IMR-90 (cell line): ENCODE data around the gene PLPP6. TPM values are rescaled to one million over a fixed set of nuclear protein-coding genes. Genes with fewer than 3 reads are reported as not detected.

Experiments used
- ATAC-seq: fragments of 200-7000 bp; cut with Tn5 transposase; 2 replicates; pipeline ENCODE4 v1.9.1; 2020; ENCODE audit warnings: low read depth, mild to moderate bottlenecking, moderate library complexity
- BruUV-seq: library from RNA; stranded (reverse); fragments of 400-500 nt; replicated peaks from 2 replicates; lab custom pipeline; 2021; lab: Mats Ljungman, UMichigan
- CTCF ChIA-PET: fragments of 300-600 bp; formaldehyde crosslinking; extraction: SDS; loops from one replicate; lab custom pipeline; 2021; ENCODE audit warnings: antibody characterized with exemption; lab: Yijun Ruan, JAX
- POLR2A ChIA-PET: fragments of 300-600 bp; sonication (Branson Sonifier 250); formaldehyde crosslinking; loops from one replicate; lab custom pipeline; 2022; ENCODE audit warnings: antibody characterized with exemption; ENCODE audit not compliant: unreplicated experiment; lab: Charles Lee
- DNase-seq: peaks from one replicate; pipeline ENCODE4 v3.0.0; 2013
- H2AFZ ChIP-seq: replicated peaks from 2 replicates; pipeline ENCODE3; 2013; ENCODE audit warnings: low read length, mild to moderate bottlenecking; ENCODE audit not compliant: poor library complexity
- H2AK5ac ChIP-seq: 2 replicates; pipeline ENCODE4 v1.6.1; 2013; ENCODE audit warnings: low read depth, low read length, inconsistent platforms
- H2AK9ac ChIP-seq: replicated peaks from 2 replicates; pipeline ENCODE3; 2013; ENCODE audit warnings: mild to moderate bottlenecking, low read depth, low read length, moderate library complexity; ENCODE audit not compliant: poor library complexity
- H2BK120ac ChIP-seq: 2 replicates; pipeline ENCODE4 v1.6.1; 2013; ENCODE audit warnings: low read depth, low read length, inconsistent platforms
- H2BK15ac ChIP-seq: 3 replicates; pipeline ENCODE4 v1.6.1; 2013; ENCODE audit warnings: low read depth, low read length, inconsistent platforms
- H2BK20ac ChIP-seq: 2 replicates; pipeline ENCODE4 v1.6.1; 2013; ENCODE audit warnings: low read depth, mild to moderate bottlenecking, inconsistent platforms, low read length, moderate library complexity
- H2BK5ac ChIP-seq: 2 replicates; pipeline ENCODE4 v1.6.1; 2013; ENCODE audit warnings: mild to moderate bottlenecking, low read depth, low read length, inconsistent platforms; ENCODE audit not compliant: poor library complexity, severe bottlenecking
- H3K14ac ChIP-seq: replicated peaks from 2 replicates; pipeline ENCODE4 v1.6.1; 2013; ENCODE audit warnings: low read depth, low read length, inconsistent platforms
- H3K18ac ChIP-seq: 2 replicates; pipeline ENCODE4 v1.6.1; 2013; ENCODE audit warnings: low read depth, low read length, control low read depth
- H3K23ac ChIP-seq: 2 replicates; pipeline ENCODE4 v1.6.1; 2013; ENCODE audit warnings: low read depth, low read length, inconsistent platforms
- H3K27ac ChIP-seq: 2 replicates; pipeline ENCODE4 v1.5.1; 2013; ENCODE audit warnings: mild to moderate bottlenecking, control low read depth, low read length; ENCODE audit not compliant: insufficient read depth
- H3K27me3 ChIP-seq: 2 replicates; pipeline ENCODE4 v1.6.1; 2013; ENCODE audit warnings: low read length; ENCODE audit not compliant: control insufficient read depth, insufficient read depth
- H3K36me3 ChIP-seq: 2 replicates; pipeline ENCODE4 v1.6.1; 2013; ENCODE audit warnings: low read length, mixed read lengths; ENCODE audit not compliant: control insufficient read depth, insufficient read depth
- H3K4ac ChIP-seq: 2 replicates; pipeline ENCODE4 v1.6.1; 2013; ENCODE audit warnings: low read depth, low read length, inconsistent platforms
- H3K4me1 ChIP-seq: 2 replicates; pipeline ENCODE4 v1.6.1; 2013; ENCODE audit warnings: low read length, mixed read lengths; ENCODE audit not compliant: control insufficient read depth, insufficient read depth
- H3K4me2 ChIP-seq: 2 replicates; pipeline ENCODE4 v1.6.1; 2013; ENCODE audit warnings: low read depth, mild to moderate bottlenecking, control low read depth, low read length, moderate library complexity
- H3K4me3 ChIP-seq: 2 replicates; pipeline ENCODE4 v1.5.1; 2013; ENCODE audit warnings: low read depth, mild to moderate bottlenecking, control low read depth, low read length, moderate library complexity; ENCODE audit not compliant: insufficient read depth
- H3K56ac ChIP-seq: 2 replicates; pipeline ENCODE4 v1.6.1; 2013; ENCODE audit warnings: low read length, inconsistent platforms; ENCODE audit not compliant: insufficient read depth; ENCODE audit errors: extremely low read depth
- H3K79me1 ChIP-seq, 2 experiments: 2 replicates each; pipeline ENCODE4 v1.6.1; 2013; ENCODE audit warnings: low read length in 2 of 2, inconsistent platforms in 1 of 2, low read depth in 1 of 2
- H3K9ac ChIP-seq: 2 replicates; pipeline ENCODE4 v1.6.1; 2013; ENCODE audit warnings: low read depth, low read length, control low read depth
- H3K9me1 ChIP-seq: 2 replicates; pipeline ENCODE4 v1.6.1; 2013; ENCODE audit warnings: low read length, inconsistent platforms; ENCODE audit not compliant: insufficient read depth
- H3K9me3 ChIP-seq: 2 replicates; pipeline ENCODE4 v1.6.1; 2013; ENCODE audit warnings: low read length; ENCODE audit not compliant: control insufficient read depth, insufficient read depth
- H4K20me1 ChIP-seq: 2 replicates; pipeline ENCODE4 v1.6.1; 2013; ENCODE audit warnings: low read length, inconsistent platforms; ENCODE audit not compliant: insufficient read depth
- H4K5ac ChIP-seq: 2 replicates; pipeline ENCODE4 v1.6.1; 2013; ENCODE audit warnings: mild to moderate bottlenecking, low read depth, low read length, control low read depth
- H4K8ac ChIP-seq, 2 experiments: 2 replicates each; pipeline ENCODE4 v1.6.1; 2013; ENCODE audit warnings: low read depth in 2 of 2, low read length in 2 of 2, control low read depth in 1 of 2, inconsistent platforms in 1 of 2
- H4K91ac ChIP-seq: 2 replicates; pipeline ENCODE4 v1.6.1; 2013; ENCODE audit warnings: low read depth, low read length, inconsistent platforms; ENCODE audit not compliant: insufficient read depth
- BHLHE40 ChIP-seq: fragments of 150-350 bp; IDR thresholded peaks from 2 replicates; pipeline ENCODE4 v1.6.1; 2016; ENCODE audit warnings: mild to moderate bottlenecking, low read depth, low read length
- CEBPB ChIP-seq: IDR thresholded peaks from 2 replicates; pipeline ENCODE4 v1.6.1; 2012; ENCODE audit warnings: low read depth, low read length, improper control_type of control experiment
- CHD1 ChIP-seq: IDR thresholded peaks from 2 replicates; pipeline ENCODE4 v1.6.1; 2012; ENCODE audit warnings: low read depth, low read length, improper control_type of control experiment
- FOS ChIP-seq: fragments of 150-350 bp; IDR thresholded peaks from 2 replicates; pipeline ENCODE4 v1.6.1; 2016; ENCODE audit warnings: low read depth, low read length
- MAFK ChIP-seq: IDR thresholded peaks from 2 replicates; pipeline ENCODE4 v1.6.1; 2012; ENCODE audit warnings: low read depth, low read length, improper control_type of control experiment
- MAZ ChIP-seq: IDR thresholded peaks from 2 replicates; pipeline ENCODE4 v1.6.1; 2012; ENCODE audit warnings: low read depth, mild to moderate bottlenecking, low read length, improper control_type of control experiment, moderate library complexity, borderline replicate concordance
- MXI1 ChIP-seq: IDR thresholded peaks from 2 replicates; pipeline ENCODE4 v1.6.1; 2012; ENCODE audit warnings: low read depth, mild to moderate bottlenecking, low read length, moderate library complexity, borderline replicate concordance
- NFE2L2 ChIP-seq: fragments of 150-350 bp; IDR thresholded peaks from 2 replicates; pipeline ENCODE4 v1.6.1; 2016; ENCODE audit warnings: low read depth, mild to moderate bottlenecking, low read length
- POLR2A ChIP-seq: IDR thresholded peaks from 2 replicates; pipeline ENCODE4 v1.6.1; 2012; ENCODE audit warnings: mild to moderate bottlenecking, low read depth, low read length
- RAD21 ChIP-seq: IDR thresholded peaks from 2 replicates; pipeline ENCODE4 v1.6.1; 2012; ENCODE audit warnings: low read length, improper control_type of control experiment
- RCOR1 ChIP-seq: IDR thresholded peaks from 2 replicates; pipeline ENCODE4 v1.6.1; 2012; ENCODE audit warnings: mild to moderate bottlenecking, low read length, improper control_type of control experiment; ENCODE audit not compliant: insufficient replicate concordance
- RFX5 ChIP-seq: IDR thresholded peaks from 2 replicates; pipeline ENCODE4 v1.8.0; 2012; ENCODE audit warnings: low read depth, mild to moderate bottlenecking, low read length, moderate library complexity
- SMC3 ChIP-seq: fragments of 150-350 bp; IDR thresholded peaks from 2 replicates; pipeline ENCODE4 v1.6.1; 2016; ENCODE audit warnings: low read depth, mild to moderate bottlenecking, antibody characterized with exemption, low read length, moderate library complexity
- WGBS, 2 experiments: methylation state at CpG; one replicate each; pipeline versions ENCODE4 v1.1.5 to v1.1.7; 2013; ENCODE audit warnings: missing lambda C conversion rate in 2 of 2; ENCODE audit not compliant: insufficient read length in 1 of 2; ENCODE audit errors: extremely low coverage in 2 of 2; 5-methylcytosine and 5-hydroxymethylcytosine counted together
- dilution Hi-C: fragments of 300-500 bp; cut with HindIII; formaldehyde crosslinking; loops from one replicate; pipeline ENCODE4 v1.14.3; 2018; ENCODE audit warnings: low sequenced_read_pairs; ENCODE audit not compliant: unreplicated experiment
- in situ Hi-C: fragments of 300-500 bp; cut with MboI; formaldehyde crosslinking; loops from 3 replicates; pipeline ENCODE4 v1.14.3; 2019; ENCODE audit warnings: low sequenced_read_pairs, inconsistent platforms, mixed read lengths
- intact Hi-C: fragments of 100-400 bp; cut with micrococcal nuclease; formaldehyde crosslinking; loops from 2 replicates; pipeline ENCODE4 v1.10.0; 2022
- polyA plus RNA-seq, 3 experiments: library from polyadenylated mRNA; depleted of rRNA; stranded (reverse); fragments of >200 nt; gene quantifications; 2 replicates each; pipeline ENCODE4 v1.2.3, GENCODE V29; 2012; ENCODE audit warnings: low replicate concordance in 1 of 3
- total RNA-seq: library from RNA; depleted of rRNA; stranded (reverse); fragments of >200 nt; gene quantifications from 2 replicates; pipeline ENCODE4 v1.2.3, GENCODE V29; 2012
- TF ChIP-seq, protein P1 (sequence below): conservative IDR thresholded peaks from 2 replicates; pipeline ENCODE4 v1.5.1; 2012; ENCODE audit warnings: mild to moderate bottlenecking, low read depth, low read length, improper control_type of control experiment
- TF ChIP-seq, protein P2 (sequence below): fragments of 150-350 bp; IDR thresholded peaks from 2 replicates; pipeline ENCODE4 v1.6.1; 2017; ENCODE audit warnings: mild to moderate bottlenecking, antibody characterized with exemption, low read length, low read depth

The PLPP6 gene
- total and polyA plus RNA-seq, 2 of the 4 experiments (the other 2 are of a cell fraction): 3.4 to 5.9 TPM

DNA sequence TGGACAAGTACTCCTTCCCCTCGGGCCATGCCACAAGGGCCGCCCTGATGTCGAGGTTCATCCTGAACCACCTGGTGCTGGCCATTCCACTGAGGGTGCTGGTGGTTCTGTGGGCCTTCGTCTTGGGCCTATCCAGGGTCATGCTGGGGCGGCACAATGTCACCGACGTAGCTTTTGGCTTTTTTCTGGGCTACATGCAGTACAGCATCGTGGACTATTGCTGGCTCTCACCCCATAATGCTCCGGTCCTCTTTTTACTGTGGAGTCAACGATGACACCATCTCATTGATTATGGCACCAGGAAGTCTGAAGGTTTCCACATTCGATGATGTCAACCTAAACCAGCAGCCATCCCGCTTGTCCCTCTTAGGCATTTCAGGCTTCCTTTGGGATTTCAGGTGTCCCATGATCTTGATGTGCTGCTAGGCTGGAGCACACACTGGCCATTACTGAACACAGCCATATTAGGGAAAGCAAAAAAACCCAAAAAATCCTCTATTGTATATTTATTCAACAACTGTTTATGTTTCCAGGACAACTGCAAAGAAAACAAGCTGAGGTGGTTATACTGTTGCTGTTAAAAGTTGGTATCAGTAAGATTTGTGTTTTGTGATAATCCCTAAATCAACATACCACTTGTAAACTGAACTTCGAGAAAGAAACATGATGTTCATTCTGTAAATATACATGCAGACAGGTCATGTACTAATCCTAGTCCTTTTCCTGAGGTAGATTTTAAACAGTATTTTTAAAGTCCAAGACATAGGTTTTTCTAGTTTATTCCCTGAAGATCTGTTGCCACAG is 1.1 kb downstream of the PLPP6 start:
- ChIA-PET POLR2A (no interaction called here), CTCF (interaction anchor here (0.6 to 0.7 kb wide), 2 partner anchors 12 to 203 kb away, joined by 3 read pairs; no protein-coding TSS in a partner anchor)
- H3K27me3 ChIP-seq: no peaks in the 10 kb centered on the region
- peak overlapping the region; percentile 34 for H2BK5ac ChIP-seq
- DNase-seq: peak; percentile 47
- no peaks in the 10 kb centered on the region for H3K36me3 ChIP-seq
- peak; percentile 6 for ATAC-seq
- intact Hi-C loops: loop anchor here (10.0 kb wide), 1 partner anchor 348 kb away; no protein-coding TSS in a partner anchor
- H2AFZ ChIP-seq: peak overlapping the region; percentile 96
- H4K91ac ChIP-seq: peak overlapping the region; percentile 82
- peak overlapping the region; percentile 73 for H3K18ac ChIP-seq
- no peaks in the 10 kb centered on the region for H3K9me3 ChIP-seq
- no peaks in the 10 kb centered on the region for H4K20me1 ChIP-seq
- H3K79me1 ChIP-seq: peaks cover 9 to 14% of the 10 kb centered on the region in 2 experiments; a peak in 3 of 4 replicates
- H3K9me1 ChIP-seq: peaks cover 8% of the 10 kb centered on the region
- H2AK9ac ChIP-seq: peak overlapping the region; percentile 98
- WGBS, 2 experiments: 67% methylated on average over 4 of the region's 13 CpGs; no CpG with 5 or more reads in 1 of the 2 experiments
- peaks cover 9% of the 10 kb centered on the region for H3K4me1 ChIP-seq
- in situ Hi-C loops: no loop called here
- H3K23ac ChIP-seq: peak overlapping the region; percentile 85
- peak overlapping the region; percentile 85 for H3K27ac ChIP-seq
- H4K5ac ChIP-seq: peak overlapping the region; percentile 78
- peak overlapping the region; percentile 85 for H3K4ac ChIP-seq
- H2AK5ac ChIP-seq: peak overlapping the region; percentile 77
- H2BK15ac ChIP-seq: peak overlapping the region; percentile 56; the same call in 1 of the 3 replicates
- H2BK120ac ChIP-seq: peak overlapping the region; percentile 76
- H3K14ac ChIP-seq: peak overlapping the region; percentile 70
- TSS peak; percentile 70 for BruUV-seq
- peak overlapping the region; percentile 85 for H2BK20ac ChIP-seq
- peak overlapping the region; percentile 78 to 80 for H4K8ac ChIP-seq
- peak overlapping the region; percentile 96 for H3K4me2 ChIP-seq
- no peak overlapping the region for H3K56ac ChIP-seq
- dilution Hi-C loops: no loop called here
- H3K4me3 ChIP-seq: peak overlapping the region; percentile 91
- H3K9ac ChIP-seq: no peak overlapping the region
- TF ChIP-seq RAD21 (no peak), POLR2A (no peak), NFE2L2 (no peak), CHD1 (no peak), SMC3 (no peak), RCOR1 (no peak), MAFK (no peak), FOS (no peak), MAZ (no peak), CEBPB (no peak), MXI1 (no peak), BHLHE40 (no peak), RFX5 (no peak)
- TF ChIP-seq, protein P1, sequence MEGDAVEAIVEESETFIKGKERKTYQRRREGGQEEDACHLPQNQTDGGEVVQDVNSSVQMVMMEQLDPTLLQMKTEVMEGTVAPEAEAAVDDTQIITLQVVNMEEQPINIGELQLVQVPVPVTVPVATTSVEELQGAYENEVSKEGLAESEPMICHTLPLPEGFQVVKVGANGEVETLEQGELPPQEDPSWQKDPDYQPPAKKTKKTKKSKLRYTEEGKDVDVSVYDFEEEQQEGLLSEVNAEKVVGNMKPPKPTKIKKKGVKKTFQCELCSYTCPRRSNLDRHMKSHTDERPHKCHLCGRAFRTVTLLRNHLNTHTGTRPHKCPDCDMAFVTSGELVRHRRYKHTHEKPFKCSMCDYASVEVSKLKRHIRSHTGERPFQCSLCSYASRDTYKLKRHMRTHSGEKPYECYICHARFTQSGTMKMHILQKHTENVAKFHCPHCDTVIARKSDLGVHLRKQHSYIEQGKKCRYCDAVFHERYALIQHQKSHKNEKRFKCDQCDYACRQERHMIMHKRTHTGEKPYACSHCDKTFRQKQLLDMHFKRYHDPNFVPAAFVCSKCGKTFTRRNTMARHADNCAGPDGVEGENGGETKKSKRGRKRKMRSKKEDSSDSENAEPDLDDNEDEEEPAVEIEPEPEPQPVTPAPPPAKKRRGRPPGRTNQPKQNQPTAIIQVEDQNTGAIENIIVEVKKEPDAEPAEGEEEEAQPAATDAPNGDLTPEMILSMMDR: no peak
- TF ChIP-seq, protein P2, sequence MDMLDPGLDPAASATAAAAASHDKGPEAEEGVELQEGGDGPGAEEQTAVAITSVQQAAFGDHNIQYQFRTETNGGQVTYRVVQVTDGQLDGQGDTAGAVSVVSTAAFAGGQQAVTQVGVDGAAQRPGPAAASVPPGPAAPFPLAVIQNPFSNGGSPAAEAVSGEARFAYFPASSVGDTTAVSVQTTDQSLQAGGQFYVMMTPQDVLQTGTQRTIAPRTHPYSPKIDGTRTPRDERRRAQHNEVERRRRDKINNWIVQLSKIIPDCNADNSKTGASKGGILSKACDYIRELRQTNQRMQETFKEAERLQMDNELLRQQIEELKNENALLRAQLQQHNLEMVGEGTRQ: no peak
